Umbilical cord (tissue), 2 donors: ENCODE measurements around the gene SHE. TPM values are rescaled to one million over a fixed set of nuclear protein-coding genes. Genes with fewer than 3 reads are reported as not detected.
"Not testable (repeated sequence)": the region's sequence is repeated elsewhere in the genome, so short reads cannot be mapped to it uniquely, and the experiment has no call there.

Source experiments
- DNase-seq: peaks from one replicate; pipeline ENCODE4 v3.0.0-alpha.2; 2015; ENCODE audit warnings: low spot score
- total RNA-seq: library from RNA; depleted of rRNA; stranded (reverse); fragments of >200 nt; gene quantifications from one replicate; pipeline ENCODE4 v1.2.3, GENCODE V29; 2014; ENCODE audit warnings: low replicate concordance; ENCODE audit not compliant: insufficient read depth

SHE gene
- total RNA-seq, 1 donor from 2014 or later: 3.4 TPM

GRCh38 chr1:154514066-154514553 lies 11.9 kb upstream of the SHE start:
- DNase-seq: no peak

DNA sequence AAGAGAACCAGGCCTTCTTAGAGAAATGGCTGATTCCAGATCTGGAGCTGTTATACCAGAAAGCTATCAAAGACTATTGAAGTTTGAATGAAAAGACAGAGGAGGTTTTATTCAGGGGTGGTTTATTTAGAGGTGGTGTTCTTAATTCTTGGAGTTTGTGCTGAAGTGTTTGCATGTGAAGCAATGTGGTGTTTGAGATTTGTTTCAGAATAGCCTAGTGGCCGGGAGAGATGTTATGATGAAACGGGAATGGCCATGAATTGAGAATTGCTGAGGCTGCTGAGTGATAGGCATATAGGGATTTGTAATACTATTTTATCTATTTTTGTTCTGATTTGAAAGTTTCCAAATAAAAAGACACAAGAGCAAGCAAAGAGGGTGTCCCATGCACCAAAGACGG lies 10.5 kb upstream of the SHE start:
- DNase-seq: no peak

- DNase-seq: no peak
These were observed 1.7 kb upstream of the SHE start for GRCh38 chr1:154503898-154504297.

DNA sequence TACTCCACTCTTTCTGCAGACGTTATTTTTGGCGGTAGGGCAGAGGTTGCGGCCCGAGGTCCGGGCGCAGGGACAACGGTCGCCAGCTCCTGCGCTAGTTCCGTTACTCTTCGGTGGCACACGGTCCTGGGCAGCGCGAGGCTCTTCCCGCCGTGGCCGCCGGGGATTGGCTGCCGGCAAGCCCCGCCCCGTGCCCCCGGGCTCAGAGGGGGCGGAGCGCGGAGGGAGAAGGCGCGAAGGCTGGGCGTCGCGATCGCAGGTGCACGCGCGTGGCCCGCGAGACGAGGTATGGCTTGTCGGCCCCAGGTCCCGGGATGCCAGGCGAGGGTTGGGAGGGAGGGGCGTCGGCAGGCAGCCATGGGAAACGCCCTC lies 518 bp upstream of the SHE start:
- DNase-seq: no peak

DNA sequence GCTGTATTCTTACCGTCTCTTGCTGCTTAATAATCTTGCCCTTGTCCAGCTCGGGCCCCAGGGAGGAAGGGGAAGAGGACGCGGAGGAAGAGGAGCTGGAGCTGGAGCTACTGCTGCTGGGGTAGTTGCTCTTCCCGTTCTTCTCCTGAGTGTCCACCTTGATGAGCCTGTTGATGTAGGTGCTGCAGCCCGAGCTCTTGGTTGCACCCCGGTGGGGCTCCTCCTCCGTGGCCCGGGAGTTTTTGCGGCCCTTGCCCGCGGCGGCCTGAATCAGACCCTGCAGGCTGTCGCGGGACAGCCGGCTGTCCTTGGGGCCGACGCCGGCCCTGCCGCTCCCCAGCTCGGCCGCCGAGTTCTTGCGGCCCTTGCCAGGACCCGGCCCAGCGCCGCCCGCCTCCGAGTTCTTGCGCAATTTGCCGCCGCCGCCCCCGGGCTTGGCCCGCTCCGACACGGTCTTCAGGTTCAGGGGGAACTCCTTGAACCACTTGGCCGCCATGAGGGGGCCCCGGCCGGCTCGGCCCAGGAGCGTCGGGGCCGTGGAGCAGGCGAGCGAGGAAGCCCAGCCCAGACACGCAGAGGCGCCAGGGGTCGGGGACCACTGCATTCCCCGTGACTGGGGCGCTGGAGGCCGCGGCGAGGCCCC lies 668 bp downstream of the SHE start:
- no peak for DNase-seq

- DNase-seq: no peak
These were observed 1.7 kb downstream of the SHE start for GRCh38 chr1:154500533-154500932.

DNA sequence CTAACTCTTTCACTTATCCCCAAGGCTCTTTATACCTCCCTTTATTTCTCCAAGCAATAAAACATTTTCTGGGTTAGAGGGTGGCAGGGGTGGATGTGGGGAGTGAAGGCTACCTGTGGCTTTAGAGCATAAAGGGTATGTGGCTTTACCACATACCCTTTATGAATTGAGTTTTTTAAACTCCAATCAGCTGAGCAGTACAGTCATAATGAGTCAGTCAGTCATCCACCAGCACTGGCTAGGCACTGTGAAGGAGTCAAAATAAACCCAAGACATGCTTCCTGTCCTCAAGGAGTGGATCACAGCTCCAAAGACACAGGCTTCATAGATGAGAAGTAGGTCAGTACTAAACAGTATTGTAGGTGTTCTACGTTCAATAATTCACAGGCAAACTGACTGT lies 2.8 kb downstream of the SHE start:
- no peak for DNase-seq

DNA sequence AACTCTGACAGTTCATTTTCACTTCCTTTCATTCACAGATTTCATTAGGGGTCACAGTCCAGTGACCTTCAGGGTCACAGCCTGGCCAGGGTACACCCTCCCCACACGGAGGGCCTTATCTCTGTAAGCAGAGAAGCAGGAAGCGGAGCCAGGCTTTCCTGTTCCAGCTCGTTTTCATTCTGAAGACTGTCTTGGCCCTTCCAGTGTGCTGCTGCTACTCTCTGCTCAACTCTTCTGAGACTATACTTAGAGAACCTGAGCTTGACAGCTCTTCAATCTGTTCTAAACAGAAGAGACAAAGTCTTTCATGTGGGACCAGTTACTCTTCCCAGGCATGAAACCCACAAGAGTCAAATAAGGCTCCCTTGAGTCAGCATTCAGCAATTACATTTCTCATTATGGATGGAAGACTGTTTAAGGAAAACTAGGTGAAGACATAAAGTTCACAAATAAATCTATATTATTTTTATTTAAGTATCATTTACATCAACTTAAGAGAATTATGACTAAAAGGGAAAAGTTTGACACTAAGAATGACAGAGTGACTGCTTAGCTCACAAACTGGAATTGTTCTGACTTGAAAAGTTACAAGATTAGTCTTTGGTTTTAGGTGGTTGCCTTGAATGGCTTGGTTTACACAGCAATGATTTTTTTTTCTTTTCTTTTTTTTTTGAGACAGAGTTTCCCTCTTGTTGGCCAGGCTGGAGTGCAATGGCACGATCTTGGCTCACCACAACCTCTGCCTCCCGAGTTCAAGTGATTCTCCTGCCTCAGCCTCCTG lies 5.0 kb downstream of the SHE start:
- peak; percentile 43 for DNase-seq

- DNase-seq: no peak
These were observed 5.8 kb downstream of the SHE start for GRCh38 chr1:154496383-154496782.

DNA sequence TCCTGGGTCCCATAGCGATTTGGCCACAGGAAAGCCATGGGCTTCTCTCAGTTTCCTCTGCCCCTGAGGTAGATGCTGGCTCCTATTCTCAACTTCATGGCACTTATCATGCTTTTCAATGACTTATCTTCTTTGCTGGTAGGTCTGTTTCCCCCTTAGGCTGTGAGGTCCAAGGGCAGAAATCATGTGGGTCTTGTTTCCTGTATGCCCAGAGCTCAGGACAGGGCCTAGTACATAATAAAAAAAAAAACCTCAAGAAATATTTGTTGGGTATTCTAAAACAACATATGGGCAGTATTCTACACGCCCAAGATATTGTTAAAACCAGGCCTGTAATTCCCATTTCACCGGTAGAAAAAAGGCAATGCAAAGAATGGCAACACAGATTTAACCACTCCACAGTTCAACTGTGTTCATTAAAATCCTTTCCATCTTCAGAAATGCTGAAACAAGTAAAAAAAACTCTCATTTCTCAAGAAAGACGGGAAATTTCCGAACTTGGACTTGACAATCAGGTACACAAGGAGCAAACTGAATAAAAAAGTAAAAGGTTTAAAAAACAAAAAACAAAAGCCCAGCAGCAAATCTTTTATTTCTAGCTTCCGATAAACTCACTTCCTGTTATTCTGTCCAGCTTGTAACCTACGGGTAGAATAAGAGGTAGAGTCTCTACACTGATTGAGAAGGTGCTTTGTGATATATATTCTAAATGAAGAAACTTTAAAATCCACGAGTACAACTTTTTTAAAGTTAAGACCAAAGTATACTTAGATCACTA lies 6.5 kb downstream of the SHE start:
- DNase-seq: no peak

- DNase-seq: peak; percentile 61
These were observed 8.9 kb downstream of the SHE start for GRCh38 chr1:154493276-154493675.

GRCh38 chr1:154492115-154492514 lies 10.1 kb downstream of the SHE start:
- no peak for DNase-seq

- no peak for DNase-seq
These were observed 11.9 kb downstream of the SHE start for GRCh38 chr1:154490317-154490716.

DNA sequence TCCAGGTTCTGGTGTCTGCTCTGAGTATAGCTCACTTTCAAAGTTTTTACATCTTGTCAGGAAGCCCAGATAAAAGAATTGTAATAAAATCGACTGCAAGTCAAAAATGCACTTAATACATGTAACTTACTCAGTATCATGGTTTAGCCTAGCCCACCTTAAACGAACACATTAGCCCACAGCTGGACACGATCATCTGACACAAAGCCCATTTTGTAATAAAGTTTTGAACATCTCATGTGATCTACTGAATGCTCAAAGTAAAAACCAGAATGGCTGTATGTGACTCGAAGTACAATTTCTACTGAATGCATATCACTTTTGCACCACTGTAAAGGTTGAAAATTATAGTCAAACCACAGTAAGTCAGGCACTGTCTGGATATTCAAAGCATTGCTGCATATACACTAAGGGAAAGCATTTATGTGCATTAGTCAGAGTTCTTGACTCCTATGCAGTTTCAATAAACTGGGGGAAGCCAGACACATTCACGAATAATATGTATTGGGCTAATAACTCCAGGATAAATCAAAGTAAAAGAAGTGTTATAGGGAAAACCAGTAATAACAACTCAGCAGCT lies 12.4 kb downstream of the SHE start:
- no peak for DNase-seq

- no peak for DNase-seq
These were observed 13.3 kb downstream of the SHE start for GRCh38 chr1:154488922-154489321.

DNA sequence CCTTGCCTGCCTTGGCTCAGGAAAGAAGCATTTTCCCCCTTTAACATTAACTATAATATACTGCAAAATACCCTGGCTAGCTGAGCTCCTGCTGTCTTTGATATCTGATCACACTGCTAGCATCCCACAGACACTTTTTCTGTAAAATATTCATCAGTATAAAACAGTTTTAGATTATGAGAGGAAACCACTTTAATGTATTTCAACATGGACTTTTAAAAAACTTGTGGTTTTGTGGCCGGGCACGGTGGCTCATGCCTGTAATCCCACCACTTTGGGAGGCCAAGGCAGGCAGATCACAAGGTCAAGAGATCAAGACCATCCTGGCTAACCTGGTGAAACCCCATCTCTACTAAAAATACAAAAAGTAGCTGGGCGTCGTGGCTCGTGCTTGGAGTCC lies 15.5 kb downstream of the SHE start:
- DNase-seq: not testable (repeated sequence)

DNA sequence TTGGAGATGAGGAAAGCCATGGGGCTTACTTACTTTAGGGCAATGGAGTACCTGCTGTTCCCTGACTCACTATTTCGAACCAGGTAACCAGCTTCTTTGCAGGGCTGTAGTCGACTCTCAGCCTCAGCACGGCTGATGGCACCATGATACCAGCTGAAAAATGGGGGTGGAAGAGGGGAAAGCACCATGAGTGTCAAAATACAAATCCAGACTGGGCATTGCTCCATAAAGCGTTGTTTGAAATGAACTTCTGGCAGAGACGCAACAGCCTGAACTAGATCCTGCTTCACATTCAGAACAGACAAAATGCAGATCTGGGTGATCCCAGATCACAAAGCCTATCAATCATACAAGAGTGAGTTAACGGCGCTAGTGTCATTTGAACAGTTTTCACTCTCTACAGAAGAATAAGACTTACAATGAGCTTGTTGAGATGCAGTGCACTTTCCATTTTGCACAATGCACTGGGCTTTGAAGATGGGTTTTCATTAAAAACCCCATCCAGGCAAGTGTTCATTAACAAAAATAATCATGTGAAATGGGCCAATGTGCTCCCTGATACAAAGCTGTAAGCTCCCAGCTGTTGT lies 16.2 kb downstream of the SHE start:
- DNase-seq: no peak

- peak; percentile 66 for DNase-seq
These were observed 17.1 kb downstream of the SHE start for GRCh38 chr1:154485106-154485505.

DNA sequence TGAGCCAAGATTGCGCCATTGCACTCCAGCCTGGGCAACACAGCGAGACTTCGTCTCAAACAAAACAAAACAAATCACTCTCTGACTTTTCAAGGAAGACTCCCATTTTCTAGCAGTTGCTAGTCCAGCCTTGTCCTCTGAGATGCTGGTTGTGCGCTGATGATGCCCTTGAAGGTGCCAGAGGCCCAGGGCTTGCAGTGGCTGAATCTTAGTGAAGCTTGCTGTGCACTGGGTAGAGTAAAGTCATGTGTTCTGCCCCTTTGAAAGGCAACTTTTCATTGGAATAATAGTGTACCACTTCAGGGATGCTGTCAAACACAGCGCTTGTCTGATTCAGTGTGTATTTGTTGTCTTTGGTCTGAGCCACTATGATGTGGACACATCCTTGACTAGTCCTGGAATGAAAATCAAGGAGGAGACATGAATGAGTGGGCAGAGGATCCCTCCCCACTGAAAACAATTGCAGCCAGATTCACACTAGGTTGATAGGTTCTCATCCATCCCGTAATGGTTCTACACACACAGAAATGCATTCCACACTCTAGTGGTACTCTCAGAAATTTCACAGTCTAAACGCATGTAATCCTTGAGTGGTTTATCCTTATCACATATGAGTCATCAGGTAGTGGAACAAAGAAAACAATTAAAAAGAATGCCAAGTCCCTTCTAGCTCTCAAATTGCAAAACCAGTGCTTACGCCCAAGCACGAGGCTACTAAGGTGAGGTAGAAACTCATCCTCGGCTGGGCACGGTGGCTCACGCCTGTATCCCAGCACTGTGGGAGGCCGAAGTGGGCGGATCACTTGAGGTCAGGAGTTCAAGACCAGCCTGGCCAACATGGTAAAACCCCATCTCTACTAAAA lies 18.0 kb downstream of the SHE start:
- DNase-seq: no peak

DNA sequence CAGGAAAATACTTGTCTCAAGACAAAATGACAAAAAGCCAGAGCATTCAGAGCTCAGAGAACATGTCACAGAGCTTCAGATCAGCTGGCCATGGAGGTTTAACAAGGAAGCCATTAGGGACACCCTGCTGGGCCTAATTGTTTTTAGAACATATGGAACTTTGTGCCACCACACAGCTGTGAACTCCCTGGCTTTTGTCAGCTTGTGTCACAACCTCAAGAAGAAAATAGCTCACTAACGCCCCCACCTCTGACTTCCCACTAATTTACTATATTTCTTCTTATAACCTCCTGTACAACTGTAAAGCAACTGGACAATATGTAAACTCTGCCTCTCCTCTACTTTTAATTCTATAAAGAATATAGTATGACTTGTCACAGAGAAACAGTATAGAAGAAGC lies 21.2 kb downstream of the SHE start:
- no peak for DNase-seq
